SK-MEL-5 (cell line): ENCODE data around the gene DUOXA2. TPM values are rescaled to one million over a fixed set of nuclear protein-coding genes. Genes with fewer than 3 reads are reported as not detected.

Experiments used
- DNase-seq: peaks from one replicate; pipeline ENCODE4 v3.0.0-alpha.2; 2016; ENCODE audit warnings: low read depth, low spot score
- in situ Hi-C: cut with HindIII; loops from 2 replicates; pipeline ENCODE4 v1.10.0; 2016; ENCODE audit warnings: low sequenced_read_pairs, high pct_unique_total_duplicates, low pct_unique_long_range_greater_than_20kb
- total RNA-seq: library from RNA; depleted of rRNA; stranded (reverse); fragments of >200 nt; shearing (Covaris generic); gene quantifications from 2 replicates; pipeline ENCODE4 v1.2.3, GENCODE V29; 2014

The DUOXA2 gene
- total RNA-seq, 1 experiment from 2014 or later: not detected

- no peak for DNase-seq
- in situ Hi-C loops: no loop called here
Observed at GRCh38 chr15:45112591-45113379, 1.3 kb upstream of the DUOXA2 start.

GRCh38 chr15:45113380-45113990 is 641 bp upstream of the DUOXA2 start:
- in situ Hi-C loops: no loop called here

DNA sequence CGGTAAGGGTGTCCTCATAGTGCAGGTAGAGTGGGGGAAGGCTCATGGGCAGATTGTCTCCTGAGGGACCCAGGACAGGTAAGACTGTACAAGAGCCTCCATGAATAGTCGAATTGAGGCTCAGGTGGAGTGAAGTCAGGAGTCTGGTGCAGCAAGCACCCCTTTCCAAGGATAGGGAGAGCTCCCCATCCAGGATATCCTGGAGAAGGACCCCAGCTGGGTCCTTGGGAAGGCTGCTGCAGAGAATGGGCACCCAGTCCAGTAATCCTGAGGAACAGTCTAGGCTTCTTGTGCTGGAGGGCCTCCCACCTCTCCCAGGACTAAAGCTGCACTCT is 592 bp downstream of the DUOXA2 start:
- in situ Hi-C loops: no loop called here
- no peak for DNase-seq

More at GRCh38 chr15:45113380-45113990, 641 bp upstream of the DUOXA2 start:
- DNase-seq: no peak

GRCh38 chr15:45115312-45115820 is 1.2 kb downstream of the DUOXA2 start:
- in situ Hi-C loops: no loop called here
- no peak for DNase-seq

DNA sequence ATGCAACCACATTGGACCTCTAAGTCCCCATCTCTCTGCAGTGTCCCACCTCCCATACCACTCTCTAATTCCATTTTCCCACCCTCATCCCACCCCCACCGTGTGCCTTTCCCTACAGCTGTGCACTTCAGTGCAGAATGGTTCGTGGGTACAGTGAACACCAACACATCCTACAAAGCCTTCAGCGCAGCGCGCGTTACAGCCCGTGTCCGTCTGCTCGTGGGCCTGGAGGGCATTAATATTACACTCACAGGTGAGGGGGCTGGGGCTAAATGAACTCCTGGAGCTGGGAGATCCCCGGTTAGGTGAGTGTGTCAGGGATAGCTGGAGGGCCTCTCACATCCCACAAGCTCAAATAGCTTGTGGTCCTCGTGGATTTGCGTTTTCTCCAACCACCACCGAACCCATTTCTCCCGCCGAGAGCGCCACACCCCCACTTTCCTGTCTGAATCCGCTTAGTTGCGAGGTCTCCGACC is 1.9 kb downstream of the DUOXA2 start:
- in situ Hi-C loops: no loop called here
- DNase-seq: no peak

GRCh38 chr15:45116482-45117307 is 2.6 kb downstream of the DUOXA2 start:
- in situ Hi-C loops: no loop called here
- DNase-seq: no peak

DNA sequence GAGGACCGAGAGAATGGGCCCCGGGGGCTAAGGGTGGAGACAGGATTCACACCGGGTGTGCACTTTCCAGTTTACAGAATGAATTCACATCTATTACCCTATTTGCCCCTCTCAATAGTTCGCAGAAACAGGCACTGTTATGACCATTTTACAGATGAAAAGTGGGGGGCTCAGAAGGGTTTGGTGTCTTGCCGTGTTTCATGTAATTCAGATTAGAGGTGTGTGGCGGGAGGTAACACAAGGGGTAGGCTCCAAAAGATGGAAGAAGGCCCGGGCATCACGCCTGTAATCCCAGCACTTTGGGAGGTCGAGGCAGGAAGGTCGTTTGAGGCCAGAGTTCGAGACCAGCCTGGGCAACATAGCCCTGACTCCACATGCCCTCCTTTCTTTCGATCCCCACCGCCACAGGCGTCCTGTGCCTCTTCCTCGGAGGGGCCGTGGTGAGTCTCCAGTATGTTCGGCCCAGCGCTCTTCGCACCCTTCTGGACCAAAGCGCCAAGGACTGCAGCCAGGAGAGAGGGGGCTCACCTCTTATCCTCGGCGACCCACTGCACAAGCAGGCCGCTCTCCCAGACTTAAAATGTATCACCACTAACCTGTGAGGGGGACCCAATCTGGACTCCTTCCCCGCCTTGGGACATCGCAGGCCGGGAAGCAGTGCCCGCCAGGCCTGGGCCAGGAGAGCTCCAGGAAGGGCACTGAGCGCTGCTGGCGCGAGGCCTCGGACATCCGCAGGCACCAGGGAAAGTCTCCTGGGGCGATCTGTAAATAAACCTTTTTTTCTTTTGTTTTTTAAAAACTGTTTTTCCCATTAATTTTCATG is 3.4 kb downstream of the DUOXA2 start:
- in situ Hi-C loops: no loop called here
- DNase-seq: no peak

DNA sequence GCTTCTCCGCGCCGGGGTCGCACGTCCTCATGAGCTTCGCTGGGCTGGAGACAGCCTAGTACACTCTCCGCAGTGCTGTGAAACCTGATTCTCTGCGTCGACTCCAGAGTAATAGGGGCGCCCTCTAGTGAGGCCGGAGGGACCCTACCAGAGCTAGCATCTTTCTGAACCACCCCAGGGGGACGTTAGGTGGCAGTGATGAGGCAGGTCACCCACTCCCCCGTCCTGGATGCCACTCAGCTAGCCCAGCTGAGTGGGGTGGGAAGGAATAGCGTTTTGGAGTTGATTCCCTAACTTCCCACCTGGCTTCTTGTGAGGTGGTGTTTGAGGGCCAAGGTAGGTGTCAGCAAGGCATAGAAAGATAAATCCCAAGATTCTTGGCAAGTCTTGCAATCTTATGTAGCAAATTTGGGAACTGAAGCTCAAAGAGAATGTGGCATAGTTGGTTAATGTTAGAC is 4.0 kb downstream of the DUOXA2 start:
- in situ Hi-C loops: no loop called here
- peak; percentile 89 for DNase-seq

- in situ Hi-C loops: no loop called here
- DNase-seq: no peak
Observed at GRCh38 chr15:45118996-45119395, 4.9 kb downstream of the DUOXA2 start.

GRCh38 chr15:45120081-45120972 is 6.2 kb downstream of the DUOXA2 start:
- no peak for DNase-seq
- in situ Hi-C loops: no loop called here

GRCh38 chr15:45121020-45121419 is 6.9 kb downstream of the DUOXA2 start:
- in situ Hi-C loops: no loop called here
- DNase-seq: no peak

DNA sequence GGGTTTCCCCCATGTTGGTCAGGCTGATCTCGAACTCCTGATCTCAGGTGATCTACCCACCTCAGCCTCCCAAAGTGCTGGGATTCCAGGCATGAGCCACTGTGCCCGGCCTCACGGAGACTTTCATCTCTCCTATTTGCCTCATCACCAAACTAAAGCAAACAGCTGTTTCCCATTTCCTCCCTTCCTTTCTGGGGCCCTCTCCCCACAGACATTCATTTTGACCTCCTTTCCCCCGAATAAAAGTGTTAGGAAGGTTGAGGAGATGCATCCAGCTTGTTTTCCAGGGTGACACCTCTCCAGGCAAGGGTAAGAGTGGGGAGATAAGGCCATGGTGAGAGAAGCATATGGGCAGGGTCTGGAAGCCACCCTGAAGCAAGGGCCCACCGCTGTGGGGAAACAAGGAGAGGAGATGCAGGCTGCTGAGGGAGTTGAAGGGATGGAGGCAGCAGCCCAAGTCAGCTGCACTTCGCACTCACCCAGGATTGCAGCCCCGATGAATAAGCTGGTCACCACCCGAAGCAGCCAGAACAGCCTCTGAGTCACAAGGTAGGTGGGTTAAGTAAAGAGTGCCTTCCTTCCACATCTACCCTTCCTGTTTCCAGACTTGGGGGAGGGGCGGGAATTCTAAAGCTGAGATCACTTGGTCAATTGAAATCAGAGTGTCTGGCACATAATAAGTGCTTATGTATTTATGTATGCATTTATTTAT is 7.7 kb downstream of the DUOXA2 start:
- in situ Hi-C loops: no loop called here

GRCh38 chr15:45122719-45123118 is 8.6 kb downstream of the DUOXA2 start:
- no peak for DNase-seq
- in situ Hi-C loops: no loop called here

More for the DNA sequence above, 7.7 kb downstream of the DUOXA2 start:
- DNase-seq: no peak

- no peak for DNase-seq
- in situ Hi-C loops: no loop called here
Observed at GRCh38 chr15:45123397-45123796, 9.3 kb downstream of the DUOXA2 start.

DNA sequence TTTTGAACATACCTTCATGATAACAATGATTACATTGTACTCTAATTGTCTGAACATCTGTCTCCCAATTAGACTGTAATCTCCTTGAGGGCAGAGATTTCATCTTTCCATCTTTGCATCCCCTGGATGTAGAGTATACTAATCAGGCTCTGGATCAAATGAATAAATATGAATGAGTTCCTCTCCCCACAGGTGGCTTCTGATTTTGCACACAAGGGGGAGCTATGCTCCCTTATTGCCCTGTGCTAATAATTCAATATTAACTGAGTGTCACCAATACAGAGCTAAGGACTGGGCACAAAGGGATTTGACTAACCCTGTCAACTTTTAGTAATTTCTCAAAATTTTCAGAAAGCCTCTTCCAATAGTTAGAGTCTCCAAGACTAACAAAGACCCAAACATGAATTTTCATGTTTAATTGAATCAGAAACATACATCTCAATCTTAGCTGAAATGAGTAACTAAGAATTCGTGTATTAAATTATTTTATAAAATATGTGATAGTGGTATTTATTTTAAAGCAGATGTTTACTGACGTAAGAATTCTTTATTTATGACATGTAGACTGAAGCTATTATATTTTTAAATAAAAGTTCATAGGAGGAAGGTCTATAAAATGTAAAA is 12.5 kb downstream of the DUOXA2 start:
- in situ Hi-C loops: no loop called here
- DNase-seq: peak; percentile 62
